T-helper 17 cell (primary cell): Measurements from ENCODE around the gene KANK4. TPM values are rescaled to one million over a fixed set of nuclear protein-coding genes. Genes with fewer than 3 reads are reported as not detected.
"Not testable (repeated sequence)": the region's sequence is repeated elsewhere in the genome, so short reads cannot be mapped to it uniquely, and the experiment has no call there.

Experiments
- ATAC-seq: fragments of 150-1000 bp; cut with Tn5 transposase; 2 replicates; pipeline ENCODE4 v1.10.0; 2021; ENCODE audit warnings: mild to moderate bottlenecking, moderate library complexity
- DNase-seq, 3 donors: peaks; one replicate each; pipeline versions ENCODE4 v3.0.0 to v3.0.0-alpha.2; 2020 to 2021
- H3K9me3 ChIP-seq: one replicate; pipeline ENCODE4 v1.7.0; 2013; ENCODE audit warnings: low read length, mild to moderate bottlenecking; ENCODE audit not compliant: control insufficient read depth, poor library complexity, severe bottlenecking
- H3K27ac Mint-ChIP-seq: one replicate; pipeline ENCODE4 v1.8.0; 2022; ENCODE audit warnings: mild to moderate bottlenecking, moderate library complexity, mixed read lengths
- H3K27me3 Mint-ChIP-seq: one replicate; pipeline ENCODE4 v1.8.0; 2022; ENCODE audit warnings: mixed read lengths
- H3K36me3 Mint-ChIP-seq: one replicate; pipeline ENCODE4 v1.8.0; 2022; ENCODE audit warnings: low read depth, mixed read lengths
- H3K4me1 Mint-ChIP-seq: one replicate; pipeline ENCODE4 v1.8.0; 2022; ENCODE audit warnings: mild to moderate bottlenecking, mixed read lengths
- H3K4me3 Mint-ChIP-seq: one replicate; pipeline ENCODE4 v1.8.0; 2022; ENCODE audit warnings: mild to moderate bottlenecking, moderate library complexity, mixed read lengths
- total RNA-seq, 4 donors: library from RNA in 2 of 4; stranded (reverse) in 2 of 4; gene quantifications; one replicate each; pipeline ENCODE4 v1.2.3 and lab custom pipeline; 2022 to 2026

The KANK4 gene
- total RNA-seq, 2 donors from 2014 or later, result not detected

DNA sequence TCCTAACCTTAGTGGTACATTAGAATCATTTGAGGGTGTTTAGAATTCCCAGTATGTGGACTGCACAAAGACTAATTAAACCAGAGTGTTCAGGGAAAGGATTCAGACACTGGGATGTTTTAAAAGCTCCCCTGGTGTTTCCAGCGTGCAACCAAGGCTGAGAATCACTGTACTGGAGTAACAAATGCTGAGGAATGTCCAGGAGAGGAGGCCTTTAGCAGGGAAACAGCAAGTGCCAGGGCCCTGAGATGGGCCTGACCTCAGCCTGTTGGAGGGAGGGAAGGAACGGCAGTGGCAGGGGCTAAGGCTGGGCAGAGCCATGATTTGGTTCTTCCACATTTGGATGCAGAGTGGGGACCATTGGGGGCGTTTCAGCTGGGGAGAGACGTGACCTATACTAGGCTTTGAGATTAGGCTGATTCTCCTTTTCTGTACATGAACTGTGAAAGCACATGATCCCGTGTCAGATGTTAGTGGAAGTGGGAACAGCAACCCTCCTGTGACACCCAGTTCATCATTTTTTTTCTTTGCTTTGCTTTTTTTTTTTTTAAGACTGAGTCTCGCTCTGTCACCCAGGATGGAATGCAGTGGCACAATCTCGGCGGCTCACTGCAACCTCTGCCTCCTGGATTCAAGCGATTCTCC lies 49.3 kb downstream of the KANK4 start:
- ATAC-seq (no peak), DNase-seq (no peak)
- Mint-ChIP-seq H3K27ac (no peak overlapping the region), H3K27me3 (no peaks in the 10 kb centered on the region), H3K36me3 (no peaks in the 10 kb centered on the region), H3K4me1 (peaks cover 25% of the 10 kb centered on the region), H3K4me3 (no peak overlapping the region)
- no peaks in the 10 kb centered on the region for H3K9me3 ChIP-seq

- H3K9me3 ChIP-seq, result no peaks in the 10 kb centered on the region
- Mint-ChIP-seq H3K4me1 (peaks cover 25% of the 10 kb centered on the region), H3K27me3 (no peaks in the 10 kb centered on the region), H3K4me3 (no peak overlapping the region), H3K36me3 (no peaks in the 10 kb centered on the region), H3K27ac (no peak overlapping the region)
- ATAC-seq (no peak), DNase-seq (no peak)
Observed at GRCh38 chr1:62269439-62269838, 49.8 kb downstream of the KANK4 start.

DNA sequence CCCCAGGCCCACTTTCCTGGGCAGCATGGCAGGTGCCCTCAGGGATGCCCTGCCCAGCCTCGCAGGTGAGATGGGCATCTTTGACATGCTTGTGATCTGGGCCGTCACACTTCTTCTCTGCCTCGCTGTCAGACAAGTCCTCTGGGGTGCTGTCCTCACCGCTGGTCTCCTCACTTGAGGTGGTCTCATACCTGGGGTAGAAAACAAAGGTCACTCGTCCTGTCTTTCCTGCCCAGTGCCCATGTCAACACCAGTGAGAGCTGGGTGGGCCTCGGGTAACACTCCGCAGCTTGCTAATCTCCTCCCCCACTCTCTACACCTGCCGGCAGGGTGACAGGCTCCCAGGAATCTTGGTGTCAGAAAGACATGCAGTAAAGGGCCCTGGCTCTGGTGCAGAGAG lies 50.9 kb downstream of the KANK4 start:
- no peak overlapping the region for H3K27ac Mint-ChIP-seq
- H3K9me3 ChIP-seq, result no peaks in the 10 kb centered on the region
- ATAC-seq, result no peak
- H3K27me3 Mint-ChIP-seq, result no peaks in the 10 kb centered on the region
- no peak for DNase-seq
- no peak overlapping the region for H3K4me3 Mint-ChIP-seq
- H3K4me1 Mint-ChIP-seq, result peaks cover 19% of the 10 kb centered on the region
- H3K36me3 Mint-ChIP-seq, result no peaks in the 10 kb centered on the region

- H3K27ac Mint-ChIP-seq, result no peak overlapping the region
- DNase-seq, result no peak
- ATAC-seq, result no peak
- no peak overlapping the region for H3K4me3 Mint-ChIP-seq
- no peaks in the 10 kb centered on the region for H3K36me3 Mint-ChIP-seq
- no peaks in the 10 kb centered on the region for H3K9me3 ChIP-seq
- peaks cover 7% of the 10 kb centered on the region for H3K27me3 Mint-ChIP-seq
- peaks cover 5% of the 10 kb centered on the region for H3K4me1 Mint-ChIP-seq
Observed at GRCh38 chr1:62265956-62266935, 53.0 kb downstream of the KANK4 start.

DNA sequence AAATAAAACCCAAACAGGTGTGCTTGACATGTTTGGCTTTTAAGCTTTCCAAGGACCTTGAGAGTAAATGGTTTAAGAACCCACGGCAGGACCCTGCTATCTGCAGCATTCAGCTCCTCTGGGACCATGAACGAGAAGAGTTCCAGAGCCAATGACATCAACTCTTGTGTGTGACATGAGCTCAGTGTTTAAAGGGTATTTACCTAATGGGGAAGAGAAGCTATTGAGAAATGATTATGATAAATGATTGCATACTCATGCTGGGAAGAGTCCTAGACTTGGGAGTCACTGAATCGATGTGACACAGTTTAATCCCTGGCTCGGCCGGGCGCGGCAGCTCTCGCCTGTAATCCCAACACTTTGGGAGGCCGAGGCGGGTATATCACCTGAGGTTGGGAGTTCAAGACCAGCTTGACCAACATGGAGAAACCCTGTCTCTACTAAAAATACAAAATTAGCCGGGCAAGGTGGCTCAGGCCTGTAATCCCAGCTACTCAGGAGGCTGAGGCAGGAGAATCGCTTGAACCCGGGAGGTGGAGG lies 55.4 kb downstream of the KANK4 start:
- no peak overlapping the region for H3K4me3 Mint-ChIP-seq
- H3K36me3 Mint-ChIP-seq, result no peaks in the 10 kb centered on the region
- peaks cover 22% of the 10 kb centered on the region for H3K27me3 Mint-ChIP-seq

GRCh38 chr1:62263006-62263813 lies 56.0 kb downstream of the KANK4 start:
- Mint-ChIP-seq H3K4me3 (no peak overlapping the region), H3K36me3 (peaks cover 2% of the 10 kb centered on the region), H3K4me1 (no peaks in the 10 kb centered on the region), H3K27me3 (peaks cover 27% of the 10 kb centered on the region), H3K27ac (no peak overlapping the region)
- DNase-seq (no peak), ATAC-seq (no peak)
- H3K9me3 ChIP-seq, result no peaks in the 10 kb centered on the region

More for the DNA sequence above, 55.4 kb downstream of the KANK4 start:
- H3K9me3 ChIP-seq, result no peaks in the 10 kb centered on the region
- Mint-ChIP-seq H3K4me1 (no peaks in the 10 kb centered on the region), H3K27ac (no peak overlapping the region)
- DNase-seq, result no peak
- no peak for ATAC-seq

DNA sequence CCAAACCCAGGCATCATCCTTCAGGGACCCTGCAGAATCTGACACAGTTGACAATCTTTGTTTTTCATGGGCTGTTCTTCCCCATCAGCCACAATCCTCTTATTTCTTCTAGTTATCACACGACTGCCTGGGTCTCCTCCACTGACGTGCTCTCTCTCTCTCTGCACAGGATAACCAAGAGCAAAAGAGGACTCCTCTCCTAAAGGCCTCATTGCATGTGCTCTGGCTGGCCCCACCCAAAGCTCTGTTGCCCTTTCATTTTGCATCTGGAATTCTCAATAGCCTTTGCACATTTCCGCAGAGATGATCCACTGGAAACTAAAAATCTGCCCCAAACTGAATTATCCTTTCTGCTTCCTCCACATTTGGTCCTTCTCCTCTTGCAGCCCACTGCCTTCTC lies 58.5 kb downstream of the KANK4 start:
- H3K4me1 Mint-ChIP-seq, result no peaks in the 10 kb centered on the region
- peaks cover 27% of the 10 kb centered on the region for H3K27me3 Mint-ChIP-seq
- H3K4me3 Mint-ChIP-seq, result no peak overlapping the region
- H3K27ac Mint-ChIP-seq, result no peak overlapping the region
- no peak for DNase-seq
- H3K9me3 ChIP-seq, result no peaks in the 10 kb centered on the region
- H3K36me3 Mint-ChIP-seq, result peaks cover 2% of the 10 kb centered on the region
- no peak for ATAC-seq

GRCh38 chr1:62259551-62259950 lies 59.7 kb downstream of the KANK4 start:
- DNase-seq, result no peak
- peaks cover 27% of the 10 kb centered on the region for H3K27me3 Mint-ChIP-seq
- no peak overlapping the region for H3K27ac Mint-ChIP-seq
- no peak overlapping the region for H3K4me3 Mint-ChIP-seq
- H3K9me3 ChIP-seq, result no peaks in the 10 kb centered on the region
- no peaks in the 10 kb centered on the region for H3K4me1 Mint-ChIP-seq
- no peak for ATAC-seq
- H3K36me3 Mint-ChIP-seq, result peaks cover 2% of the 10 kb centered on the region

DNA sequence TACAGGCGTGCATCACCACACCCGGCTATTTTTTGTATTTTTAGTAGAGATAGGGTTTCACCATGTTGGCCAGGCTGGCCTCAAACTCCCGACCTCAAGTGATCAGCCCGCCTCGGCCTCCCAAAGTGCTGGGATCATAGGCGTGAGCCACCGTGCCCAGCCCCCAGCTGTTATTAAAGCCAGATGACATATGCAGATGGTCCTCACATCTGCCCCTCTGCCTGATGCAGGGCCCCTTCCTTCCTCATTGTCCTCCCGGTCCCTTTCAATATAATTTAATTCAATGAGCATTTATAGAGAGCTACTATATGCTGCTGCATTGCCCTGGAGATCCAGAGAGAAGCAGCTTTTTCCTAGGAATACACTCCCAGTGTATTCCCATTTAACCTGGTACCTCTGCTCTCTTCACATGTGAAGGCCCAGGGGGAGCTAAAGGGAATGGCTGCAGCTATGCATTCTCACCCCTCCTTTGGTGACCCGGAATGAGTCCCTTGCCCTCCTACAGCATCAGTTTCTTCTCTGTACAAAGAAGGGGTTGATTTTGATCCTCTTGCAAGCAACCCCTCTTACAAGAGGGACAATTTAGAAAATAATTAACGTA lies 69.0 kb downstream of the KANK4 start:
- no peak for ATAC-seq
- no peak overlapping the region for H3K4me3 Mint-ChIP-seq
- no peak overlapping the region for H3K27ac Mint-ChIP-seq
- no peak for DNase-seq
- H3K9me3 ChIP-seq, result no peaks in the 10 kb centered on the region
- no peaks in the 10 kb centered on the region for H3K27me3 Mint-ChIP-seq
- H3K36me3 Mint-ChIP-seq, result no peaks in the 10 kb centered on the region
- no peaks in the 10 kb centered on the region for H3K4me1 Mint-ChIP-seq

GRCh38 chr1:62247391-62248168 lies 71.7 kb downstream of the KANK4 start:
- Mint-ChIP-seq H3K27ac (no peak overlapping the region), H3K4me1 (no peaks in the 10 kb centered on the region), H3K36me3 (no peaks in the 10 kb centered on the region), H3K4me3 (no peak overlapping the region), H3K27me3 (no peaks in the 10 kb centered on the region)
- DNase-seq, result no peak
- no peaks in the 10 kb centered on the region for H3K9me3 ChIP-seq
- ATAC-seq, result no peak

- no peak overlapping the region for H3K27ac Mint-ChIP-seq
Observed at GRCh38 chr1:62245201-62245600, 74.0 kb downstream of the KANK4 start.

GRCh38 chr1:62244380-62244779 lies 74.9 kb downstream of the KANK4 start:
- H3K36me3 Mint-ChIP-seq, H3K4me3 Mint-ChIP-seq, DNase-seq, H3K9me3 ChIP-seq, H3K27ac Mint-ChIP-seq, H3K4me1 Mint-ChIP-seq, ATAC-seq: not testable (repeated sequence)
- H3K27me3 Mint-ChIP-seq, result peaks cover 13% of the 10 kb centered on the region

More at GRCh38 chr1:62245201-62245600, 74.0 kb downstream of the KANK4 start:
- peaks cover 13% of the 10 kb centered on the region for H3K27me3 Mint-ChIP-seq
- H3K36me3 Mint-ChIP-seq, result no peaks in the 10 kb centered on the region
- no peak for ATAC-seq
- no peak for DNase-seq
- no peaks in the 10 kb centered on the region for H3K4me1 Mint-ChIP-seq
- no peaks in the 10 kb centered on the region for H3K9me3 ChIP-seq
- no peak overlapping the region for H3K4me3 Mint-ChIP-seq
